Suppressor macrophage (primary cell): ENCODE results near the gene ASB7.
"Not testable (repeated sequence)": the region's sequence is repeated elsewhere in the genome, so short reads cannot be mapped to it uniquely, and the experiment has no call there.

Experiments used
- DNase-seq, 4 experiments: peaks; one replicate each; pipeline ENCODE4 v3.0.0-alpha.2; 2020 to 2022
- total RNA-seq, 17 experiments: gene quantifications; one replicate each; lab custom pipeline; 2026; ENCODE audit warnings: mixed read lengths in 6 of 17, inconsistent platforms in 3 of 17; lab: John Stamatoyannopoulos, UW

ASB7 gene
- 4.4 to 28.4 (median 21.7) reads per million in 17 experiments for total RNA-seq

GRCh38 chr15:100602064-100602822, at the start of gene ASB7, which contains the start of gene LINS1:
Gene ASB7 (plus strand): TSS chr15:100602589. CDS start chr15:100612217, 9,628 bp downstream.
Gene LINS1 (minus strand): TSS chr15:100602184. CDS start chr15:100580842, 21,342 bp downstream.
- DNase-seq = peak; percentile 100

- DNase-seq = no peak
Observed at GRCh38 chr15:100553468-100553867, 48.9 kb upstream of the ASB7 start.

- no peak for DNase-seq
Observed at GRCh38 chr15:100558771-100559254, 43.6 kb upstream of the ASB7 start.

- DNase-seq = peak; percentile 62 to 92 (median 80)
Observed at GRCh38 chr15:100559330-100559729, 43.1 kb upstream of the ASB7 start.

GRCh38 chr15:100560323-100560722, 42.1 kb upstream of the ASB7 start:
- peak; percentile 24 to 76 (median 60) for DNase-seq

- DNase-seq = no peak
Observed at GRCh38 chr15:100565591-100565990, 36.8 kb upstream of the ASB7 start.

GRCh38 chr15:100566850-100567628, 35.4 kb upstream of the ASB7 start:
- DNase-seq = no peak

GRCh38 chr15:100569391-100569790, 33.0 kb upstream of the ASB7 start:
- DNase-seq = no peak

GRCh38 chr15:100570275-100570674, 32.1 kb upstream of the ASB7 start:
- DNase-seq = peak in 1 of 4 experiments; percentile 3

- no peak for DNase-seq
Observed at GRCh38 chr15:100570735-100571313, 31.6 kb upstream of the ASB7 start.

- DNase-seq = no peak
Observed at GRCh38 chr15:100571592-100572167, 30.7 kb upstream of the ASB7 start.

- peak in 2 of 4 experiments; percentile 60 to 64 for DNase-seq
Observed at GRCh38 chr15:100572362-100572983, 29.9 kb upstream of the ASB7 start.

- DNase-seq = no peak
Observed at GRCh38 chr15:100573526-100573925, 28.9 kb upstream of the ASB7 start.

- no peak for DNase-seq
Observed at GRCh38 chr15:100580414-100580813, 22.0 kb upstream of the ASB7 start.

GRCh38 chr15:100588638-100589242, 13.6 kb upstream of the ASB7 start:
- no peak for DNase-seq

- not testable (repeated sequence) for DNase-seq
Observed at GRCh38 chr15:100591163-100591562, 11.2 kb upstream of the ASB7 start.

GRCh38 chr15:100591835-100592234, 10.6 kb upstream of the ASB7 start:
- no peak for DNase-seq

GRCh38 chr15:100592898-100593297, 9.5 kb upstream of the ASB7 start:
- DNase-seq = no peak

GRCh38 chr15:100593431-100593830, 9.0 kb upstream of the ASB7 start:
- no peak for DNase-seq

GRCh38 chr15:100595964-100596363, 6.4 kb upstream of the ASB7 start:
- no peak for DNase-seq

GRCh38 chr15:100596792-100597191, 5.6 kb upstream of the ASB7 start:
- DNase-seq = no peak

- no peak for DNase-seq
Observed at GRCh38 chr15:100597862-100598261, 4.5 kb upstream of the ASB7 start.
